ENCODE results near the gene S100A7A. TPM values are rescaled to one million over a fixed set of nuclear protein-coding genes. Genes with fewer than 3 reads are reported as not detected.
"Not testable (repeated sequence)": the region's sequence is repeated elsewhere in the genome, so short reads cannot be mapped to it uniquely, and the experiment has no call there.

The S100A7A gene
- total and polyA plus RNA-seq, 12 donors: not detected

DNA sequence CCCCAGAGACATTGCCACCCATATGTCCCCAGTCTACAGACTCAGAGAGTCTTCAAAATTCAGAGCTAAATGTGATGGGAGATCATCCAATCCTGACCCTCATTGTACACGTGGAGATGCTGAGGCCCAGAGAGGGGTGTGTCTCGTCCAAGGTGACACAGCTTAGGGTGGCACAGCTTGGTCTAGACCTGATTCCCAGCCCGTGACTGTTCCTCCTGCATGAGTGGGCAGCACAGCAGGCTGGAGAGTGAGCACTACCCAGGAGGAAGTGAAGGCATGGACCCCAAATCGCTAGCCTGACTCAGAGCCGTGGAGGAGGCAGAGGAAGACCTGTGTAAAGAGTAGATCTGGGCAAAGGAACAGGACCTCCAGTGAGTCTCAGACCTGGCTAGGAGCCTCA lies 27.8 kb downstream of the S100A7A start:
- TF ChIP-seq, protein P1, sequence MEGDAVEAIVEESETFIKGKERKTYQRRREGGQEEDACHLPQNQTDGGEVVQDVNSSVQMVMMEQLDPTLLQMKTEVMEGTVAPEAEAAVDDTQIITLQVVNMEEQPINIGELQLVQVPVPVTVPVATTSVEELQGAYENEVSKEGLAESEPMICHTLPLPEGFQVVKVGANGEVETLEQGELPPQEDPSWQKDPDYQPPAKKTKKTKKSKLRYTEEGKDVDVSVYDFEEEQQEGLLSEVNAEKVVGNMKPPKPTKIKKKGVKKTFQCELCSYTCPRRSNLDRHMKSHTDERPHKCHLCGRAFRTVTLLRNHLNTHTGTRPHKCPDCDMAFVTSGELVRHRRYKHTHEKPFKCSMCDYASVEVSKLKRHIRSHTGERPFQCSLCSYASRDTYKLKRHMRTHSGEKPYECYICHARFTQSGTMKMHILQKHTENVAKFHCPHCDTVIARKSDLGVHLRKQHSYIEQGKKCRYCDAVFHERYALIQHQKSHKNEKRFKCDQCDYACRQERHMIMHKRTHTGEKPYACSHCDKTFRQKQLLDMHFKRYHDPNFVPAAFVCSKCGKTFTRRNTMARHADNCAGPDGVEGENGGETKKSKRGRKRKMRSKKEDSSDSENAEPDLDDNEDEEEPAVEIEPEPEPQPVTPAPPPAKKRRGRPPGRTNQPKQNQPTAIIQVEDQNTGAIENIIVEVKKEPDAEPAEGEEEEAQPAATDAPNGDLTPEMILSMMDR (IDR thresholded peaks at IDR 0.05): no peak
- Histone ChIP-seq H3K27me3 (peaks cover 0 to 19% (median 9%) of the 10 kb centered on the region in 7 donors), H3K36me3 (no peaks in the 10 kb centered on the region), H3K4me3 (no peak overlapping the region), H3K4me1 (no peaks in the 10 kb centered on the region), H3K27ac (no peak overlapping the region), H3K9me3 (peaks cover 0 to 6% (median 0%) of the 10 kb centered on the region in 11 donors)
- DNase-seq: no peak
- intact Hi-C loops (cut with DNase I): no loop called here
- no peak for ATAC-seq
- 64 to 69% methylated on average over 5 of the region's 5 CpGs for WGBS, 2 donors

DNA sequence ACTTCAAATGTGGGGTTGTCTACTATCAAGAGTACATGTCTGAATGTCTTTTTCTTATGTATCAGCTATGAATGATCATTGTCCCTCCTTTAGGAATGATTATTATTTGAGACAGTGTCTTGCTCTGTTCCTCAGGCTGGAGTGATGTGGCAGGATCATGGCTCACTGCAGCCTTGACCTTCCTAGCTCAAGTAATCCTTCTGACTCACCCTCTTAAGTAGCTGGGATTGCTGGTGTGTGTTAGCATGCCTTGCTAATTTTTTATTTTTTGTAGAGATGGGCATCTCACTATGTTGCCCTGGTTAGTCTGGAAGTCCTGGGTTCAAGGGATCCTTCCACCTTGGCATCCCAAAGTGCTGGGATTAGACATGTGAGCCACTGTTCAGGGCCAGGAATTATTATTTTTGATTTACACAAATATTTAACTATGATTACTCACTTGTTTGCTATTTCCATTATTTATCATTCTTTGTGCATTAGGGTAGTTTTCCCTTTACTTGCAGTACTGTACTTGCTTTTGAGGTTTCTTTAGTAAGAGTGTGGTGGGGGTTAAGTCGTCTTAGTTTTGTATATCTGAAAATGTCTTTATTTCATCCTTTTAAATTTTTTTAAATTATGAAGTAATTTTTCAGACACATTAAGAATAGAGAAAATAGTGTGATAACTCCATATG lies 31.3 kb downstream of the S100A7A start:
- DNase-seq: no peak
- Histone ChIP-seq H3K9me3 (peaks cover 0 to 6% (median 0%) of the 10 kb centered on the region in 11 donors), H3K27ac (no peak overlapping the region), H3K36me3 (no peaks in the 10 kb centered on the region), H3K27me3 (peaks cover 0 to 46% (median 15%) of the 10 kb centered on the region in 7 donors), H3K4me3 (no peak overlapping the region), H3K4me1 (no peaks in the 10 kb centered on the region)
- WGBS, 2 donors: 76 to 84% methylated on average over 1 of the region's 1 CpG
- intact Hi-C loops (cut with DNase I): no loop called here
- TF ChIP-seq, protein P1 (IDR thresholded peaks at IDR 0.05): no peak
- no peak for ATAC-seq

DNA sequence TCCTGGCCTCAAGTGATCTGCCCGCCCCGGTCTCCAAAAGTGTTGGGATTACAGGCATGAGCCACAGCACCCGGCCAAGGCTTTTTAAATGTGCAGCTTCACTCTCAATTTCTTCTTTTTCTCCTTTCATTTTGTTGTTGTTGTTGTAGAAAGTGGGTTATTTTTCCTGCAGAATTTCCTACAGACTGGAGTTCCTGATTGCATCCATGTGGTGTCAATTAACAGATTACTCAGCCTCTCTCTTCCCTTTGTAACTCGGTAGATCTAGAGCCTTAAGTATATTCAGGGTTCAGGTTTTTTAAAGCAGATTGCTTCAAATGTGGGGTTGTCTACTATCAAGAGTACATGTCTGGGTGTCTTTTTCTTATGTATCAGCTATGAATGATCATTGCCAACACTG lies 32.5 kb downstream of the S100A7A start:
- H3K4me1 ChIP-seq; H3K9me3 ChIP-seq; H3K4me3 ChIP-seq; H3K36me3 ChIP-seq; intact Hi-C loops (cut with DNase I); H3K27ac ChIP-seq; ATAC-seq; DNase-seq: not testable (repeated sequence)
- H3K27me3 ChIP-seq: peaks cover 0 to 41% (median 13%) of the 10 kb centered on the region in 7 donors
- 81 to 84% methylated on average over 4 of the region's 4 CpGs for WGBS, 2 donors

GRCh38 chr1:153456396-153456795 lies 40.1 kb downstream of the S100A7A start:
- ATAC-seq: no peak
- TF ChIP-seq, protein P1 (IDR thresholded peaks at IDR 0.05): no peak
- DNase-seq: no peak
- H3K36me3 ChIP-seq: no peaks in the 10 kb centered on the region
- intact Hi-C loops (cut with DNase I): no loop called here
- H3K4me3 ChIP-seq: no peak overlapping the region
- 32 to 55% methylated on average over 1 of the region's 1 CpG for WGBS, 2 donors
- no peaks in the 10 kb centered on the region for H3K9me3 ChIP-seq
- H3K27me3 ChIP-seq: peaks cover 0 to 10% (median 5%) of the 10 kb centered on the region in 7 donors
- no peaks in the 10 kb centered on the region for H3K4me1 ChIP-seq
- no peak overlapping the region for H3K27ac ChIP-seq

- Histone ChIP-seq H3K36me3 (no peaks in the 10 kb centered on the region), H3K9me3 (no peaks in the 10 kb centered on the region), H3K4me3 (no peak overlapping the region), H3K27ac (no peak overlapping the region), H3K27me3 (peaks cover 0 to 14% (median 0%) of the 10 kb centered on the region in 7 donors), H3K4me1 (no peaks in the 10 kb centered on the region)
- TF ChIP-seq, protein P1 (IDR thresholded peaks at IDR 0.05): no peak
- 74 to 86% methylated on average over 2 of the region's 2 CpGs for WGBS, 2 donors
- DNase-seq (no peak), ATAC-seq (no peak)
- intact Hi-C loops (cut with DNase I): no loop called here
Observed at GRCh38 chr1:153459655-153460054, 43.3 kb downstream of the S100A7A start.

All from heart right ventricle (tissue), 16 donors.